Cardiac fibroblast (primary cell): ENCODE measurements around the gene FOXK1.

ENCODE experiments used
- DNase-seq, 2 donors: peaks; one replicate each; pipeline versions ENCODE4 v3.0.0 to v3.0.0-alpha.2; 2010; ENCODE audit warnings: low read depth in 2 of 2
- H3K4me3 ChIP-seq, 2 donors: replicated peaks in 1 of 2; 1 replicate in 1 of 2; 2 replicates in 1 of 2; pipeline ENCODE4 v1.5.1; 2011; ENCODE audit warnings: low read depth in 2 of 2, low read length in 2 of 2, mild to moderate bottlenecking in 2 of 2, moderate library complexity in 1 of 2
- TF ChIP-seq, protein P1 (sequence below): IDR thresholded peaks from one replicate; pipeline ENCODE4 v1.5.1; 2011; ENCODE audit warnings: low read depth, mild to moderate bottlenecking, low read length, inconsistent platforms

FOXK1 gene

DNA sequence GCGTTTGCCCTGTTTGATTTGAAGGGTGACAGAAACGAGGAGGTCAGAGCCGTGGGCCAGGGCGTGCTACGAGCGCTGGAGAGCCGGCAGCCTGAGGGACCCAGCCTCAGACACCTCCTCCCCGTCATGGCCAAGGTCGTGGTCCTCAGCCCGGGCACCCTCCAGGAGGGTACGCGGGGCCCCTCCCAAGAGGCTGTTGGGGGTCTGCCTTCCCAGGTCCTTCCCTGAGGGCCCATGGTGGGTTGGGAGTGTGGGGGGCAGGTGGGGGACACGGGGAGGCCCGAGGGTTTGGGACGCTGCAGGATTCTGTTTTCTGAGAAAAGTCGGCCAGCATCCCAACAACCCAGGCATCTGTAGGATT lies 101.2 kb downstream of the FOXK1 start:
- TF ChIP-seq, protein P1, sequence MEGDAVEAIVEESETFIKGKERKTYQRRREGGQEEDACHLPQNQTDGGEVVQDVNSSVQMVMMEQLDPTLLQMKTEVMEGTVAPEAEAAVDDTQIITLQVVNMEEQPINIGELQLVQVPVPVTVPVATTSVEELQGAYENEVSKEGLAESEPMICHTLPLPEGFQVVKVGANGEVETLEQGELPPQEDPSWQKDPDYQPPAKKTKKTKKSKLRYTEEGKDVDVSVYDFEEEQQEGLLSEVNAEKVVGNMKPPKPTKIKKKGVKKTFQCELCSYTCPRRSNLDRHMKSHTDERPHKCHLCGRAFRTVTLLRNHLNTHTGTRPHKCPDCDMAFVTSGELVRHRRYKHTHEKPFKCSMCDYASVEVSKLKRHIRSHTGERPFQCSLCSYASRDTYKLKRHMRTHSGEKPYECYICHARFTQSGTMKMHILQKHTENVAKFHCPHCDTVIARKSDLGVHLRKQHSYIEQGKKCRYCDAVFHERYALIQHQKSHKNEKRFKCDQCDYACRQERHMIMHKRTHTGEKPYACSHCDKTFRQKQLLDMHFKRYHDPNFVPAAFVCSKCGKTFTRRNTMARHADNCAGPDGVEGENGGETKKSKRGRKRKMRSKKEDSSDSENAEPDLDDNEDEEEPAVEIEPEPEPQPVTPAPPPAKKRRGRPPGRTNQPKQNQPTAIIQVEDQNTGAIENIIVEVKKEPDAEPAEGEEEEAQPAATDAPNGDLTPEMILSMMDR, result no peak
- DNase-seq, result no peak
- H3K4me3 ChIP-seq, result no peak overlapping the region

DNA sequence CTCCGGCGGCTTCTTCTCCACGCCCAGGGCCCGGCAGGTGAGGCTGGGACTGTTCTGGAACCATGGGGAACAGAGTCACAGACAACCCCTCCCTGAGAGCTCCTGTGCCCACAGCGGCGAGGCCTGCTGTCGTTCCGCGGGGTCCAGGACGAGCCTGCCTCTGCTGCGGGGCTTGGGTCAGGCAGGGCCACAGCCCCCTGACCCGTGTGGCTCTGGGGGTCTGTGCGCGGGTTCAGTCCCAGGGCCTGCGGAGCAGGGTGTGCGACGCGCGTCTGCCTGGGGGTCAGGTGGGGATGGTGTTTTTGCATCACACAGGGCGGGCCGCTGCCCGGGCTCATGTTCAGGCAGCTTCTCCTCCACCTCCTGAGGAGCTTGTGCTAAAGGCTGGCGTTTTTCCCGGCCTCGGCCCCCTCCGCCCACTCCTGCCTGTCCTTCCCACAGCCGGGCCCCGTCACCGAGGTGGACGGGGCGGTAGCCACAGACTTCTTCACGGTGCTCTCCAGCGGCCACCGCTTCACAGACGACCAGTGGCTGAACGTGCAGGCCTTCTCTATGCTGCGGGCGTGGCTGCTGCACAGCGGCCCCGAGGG lies 101.8 kb downstream of the FOXK1 start:
- no peak for DNase-seq
- H3K4me3 ChIP-seq, result no peak overlapping the region
- TF ChIP-seq, protein P1, result no peak

DNA sequence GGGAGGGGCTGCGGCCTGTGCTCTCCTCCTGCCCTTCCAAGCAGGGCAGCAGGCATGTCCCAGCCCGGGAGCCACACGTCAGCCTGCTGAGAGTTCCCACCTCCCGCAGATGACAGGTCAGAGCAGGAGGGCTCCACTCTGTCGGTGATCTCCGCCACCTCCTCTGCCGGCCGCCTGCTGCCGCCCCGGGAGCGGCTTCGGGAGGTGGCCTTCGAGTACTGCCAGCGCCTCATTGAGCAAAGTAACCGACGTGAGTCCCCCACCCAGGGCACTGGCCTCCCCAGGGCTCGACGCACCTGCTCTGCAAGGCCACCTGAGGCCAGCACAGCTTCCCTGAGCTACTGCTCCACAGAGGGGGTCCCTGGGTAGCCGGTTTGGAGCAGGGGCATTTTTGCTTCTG lies 102.7 kb downstream of the FOXK1 start:
- TF ChIP-seq, protein P1, result no peak
- no peak for DNase-seq
- H3K4me3 ChIP-seq, result no peak overlapping the region

DNA sequence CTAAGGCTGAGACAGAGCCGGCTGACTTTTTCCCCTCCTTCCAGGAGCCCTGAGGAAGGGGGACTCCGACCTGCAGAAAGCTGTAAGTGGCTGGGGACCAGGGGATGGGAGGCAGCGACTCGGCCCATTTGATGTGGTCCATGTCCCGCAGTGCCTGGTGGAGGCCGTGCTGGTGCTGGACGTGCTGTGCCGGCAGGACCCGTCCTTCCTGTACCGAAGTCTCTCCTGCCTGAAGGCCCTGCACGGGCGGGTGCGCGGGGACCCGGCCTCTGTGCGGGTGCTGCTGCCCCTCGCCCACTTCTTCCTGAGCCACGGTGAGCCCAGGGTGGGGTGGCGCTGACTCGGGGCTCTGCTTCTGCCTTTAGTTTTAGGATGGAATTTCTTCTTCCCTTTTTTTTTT lies 103.3 kb downstream of the FOXK1 start:
- H3K4me3 ChIP-seq, result no peak overlapping the region
- TF ChIP-seq, protein P1, result no peak
- DNase-seq, result no peak

DNA sequence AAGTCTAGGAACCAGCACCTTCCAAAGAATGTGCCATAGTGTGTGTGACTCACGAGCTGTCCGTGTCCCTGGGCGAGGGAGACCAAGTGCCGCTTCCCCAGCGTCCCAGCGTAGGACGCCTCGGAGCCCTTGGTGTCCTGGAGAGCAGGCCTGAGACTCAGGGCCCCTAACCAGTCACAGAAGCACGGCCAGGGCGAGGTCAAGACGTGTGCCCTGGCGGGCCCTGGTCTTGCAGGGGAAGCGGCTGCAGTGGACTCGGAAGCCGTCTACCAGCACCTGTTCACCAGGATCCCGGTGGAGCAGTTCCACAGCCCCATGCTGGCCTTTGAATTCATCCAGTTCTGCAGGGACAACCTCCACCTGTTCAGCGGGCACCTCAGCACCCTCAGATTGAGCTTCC lies 103.9 kb downstream of the FOXK1 start:
- TF ChIP-seq, protein P1, result no peak
- H3K4me3 ChIP-seq, result no peak overlapping the region
- no peak for DNase-seq

DNA sequence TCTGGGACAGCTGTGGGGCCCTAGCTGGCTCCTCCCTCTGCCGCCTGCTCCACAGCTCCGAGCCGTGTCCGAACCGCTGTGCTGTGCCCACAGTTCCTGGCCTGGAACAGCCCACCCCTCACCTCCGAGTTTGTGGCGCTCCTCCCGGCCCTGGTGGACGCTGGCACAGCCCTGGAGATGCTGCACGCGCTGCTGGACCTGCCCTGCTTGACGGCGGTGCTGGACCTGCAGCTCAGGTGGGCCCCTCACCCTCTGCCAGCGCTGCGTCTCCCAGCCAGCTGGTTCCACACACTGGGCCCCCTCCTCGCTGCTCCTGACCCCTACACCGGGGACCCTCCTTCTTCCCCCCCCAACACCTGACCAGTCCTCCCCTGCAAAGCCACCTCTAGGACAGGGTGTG lies 105.4 kb downstream of the FOXK1 start:
- DNase-seq, result no peak
- no peak overlapping the region for H3K4me3 ChIP-seq
- TF ChIP-seq, protein P1, result no peak
